ENCODE measurements around the gene TASOR. TPM values are rescaled to one million over a fixed set of nuclear protein-coding genes. Genes with fewer than 3 reads are reported as not detected.

Gene TASOR
- total and polyA plus RNA-seq, 7 donors: 22.2 to 84.9 (median 67.9) TPM

- no peaks in the 10 kb centered on the region for H3K27me3 ChIP-seq
These were observed 15.0 kb downstream of the TASOR start for GRCh38 chr3:56667973-56668579.

DNA sequence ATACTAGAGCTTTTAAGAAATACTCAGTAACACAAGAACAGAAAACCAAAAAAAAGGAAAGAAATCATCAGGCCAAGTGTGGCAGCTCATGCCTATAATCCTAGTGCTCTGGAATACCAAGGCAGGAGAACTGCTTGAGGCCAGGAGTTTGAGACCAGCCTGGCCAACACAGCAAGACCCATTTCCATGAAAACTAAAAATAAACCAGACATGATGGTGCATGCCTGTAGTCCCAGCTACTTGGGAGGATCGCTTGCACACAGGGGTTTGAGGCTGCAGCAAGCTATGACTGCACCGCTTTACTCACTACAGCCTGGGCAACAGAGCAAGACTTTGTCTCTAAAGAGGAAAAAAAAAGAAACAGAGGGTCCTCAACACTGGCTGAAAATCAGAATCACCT is 18.2 kb downstream of the TASOR start:
- Histone ChIP-seq H3K27ac (no peak overlapping the region), H3K36me3 (peaks cover 11 to 99% (median 47%) of the 10 kb centered on the region in 4 donors), H3K4me1 (no peaks in the 10 kb centered on the region), H3K27me3 (no peaks in the 10 kb centered on the region), H3K4me3 (no peak overlapping the region), H3K9me3 (no peaks in the 10 kb centered on the region)
- intact Hi-C loops (cut with DNase I): no loop called here
- 97 to 100% methylated on average over 2 of the region's 2 CpGs for WGBS, 2 donors
- TF ChIP-seq EP300 (IDR thresholded peaks at IDR 0.05) (no peak), POLR2AphosphoS5 (IDR thresholded peaks at IDR 0.05) (no peak), POLR2A (IDR thresholded peaks at IDR 0.05) (no peak), CTCF (IDR thresholded peaks at IDR 0.05) (no peak)
- no peak for DNase-seq

More at GRCh38 chr3:56667973-56668579, 15.0 kb downstream of the TASOR start:
- 81 to 92% methylated on average over 3 of the region's 3 CpGs for WGBS, 2 donors
- no peaks in the 10 kb centered on the region for H3K9me3 ChIP-seq
- peaks cover 11 to 95% (median 31%) of the 10 kb centered on the region in 4 donors for H3K36me3 ChIP-seq
- DNase-seq: no peak
- H3K4me1 ChIP-seq: no peaks in the 10 kb centered on the region
- intact Hi-C loops (cut with DNase I): no loop called here
- no peak overlapping the region for H3K4me3 ChIP-seq
- no peak for TF ChIP-seq POLR2AphosphoS5 (IDR thresholded peaks at IDR 0.05)
- TF ChIP-seq EP300 (IDR thresholded peaks at IDR 0.05): no peak
- no peak for TF ChIP-seq POLR2A (IDR thresholded peaks at IDR 0.05)
- no peak for TF ChIP-seq CTCF (IDR thresholded peaks at IDR 0.05)
- no peak overlapping the region for H3K27ac ChIP-seq

DNA sequence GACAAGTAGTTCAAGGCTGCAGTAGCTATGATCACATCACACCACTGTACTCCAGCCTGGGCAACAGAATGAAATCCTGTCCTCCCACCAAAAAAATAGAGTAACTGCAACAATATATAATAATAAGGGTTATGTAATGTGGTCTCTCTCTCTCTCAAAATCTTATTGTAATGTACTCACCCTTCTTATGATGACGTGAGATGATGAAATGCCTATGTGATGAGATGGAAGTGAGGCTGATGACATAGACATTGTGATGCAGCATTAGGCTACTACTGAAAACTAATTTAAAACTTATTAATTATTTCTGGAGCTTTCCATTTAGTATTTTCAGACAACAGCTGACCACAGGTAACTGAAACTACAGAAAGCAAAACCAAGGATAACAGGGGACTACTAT is 27.4 kb downstream of the TASOR start:
- Histone ChIP-seq H3K4me3 (no peak overlapping the region), H3K4me1 (peaks cover 0 to 7% (median 5%) of the 10 kb centered on the region in 4 donors), H3K9me3 (no peaks in the 10 kb centered on the region), H3K36me3 (peaks cover 0 to 73% (median 29%) of the 10 kb centered on the region in 4 donors), H3K27me3 (no peaks in the 10 kb centered on the region), H3K27ac (no peak overlapping the region)
- no peak for TF ChIP-seq POLR2AphosphoS5 (IDR thresholded peaks at IDR 0.05)
- TF ChIP-seq POLR2A (IDR thresholded peaks at IDR 0.05): no peak
- DNase-seq: no peak
- 93 to 96% methylated on average over 1 of the region's 1 CpG for WGBS, 2 donors
- intact Hi-C loops (cut with DNase I): no loop called here

- TF ChIP-seq EP300 (IDR thresholded peaks at IDR 0.05) (no peak), POLR2A (IDR thresholded peaks at IDR 0.05) (no peak), POLR2AphosphoS5 (IDR thresholded peaks at IDR 0.05) (no peak)
- H3K36me3 ChIP-seq: peaks cover 0 to 60% (median 18%) of the 10 kb centered on the region in 4 donors
These were observed 28.6 kb downstream of the TASOR start for GRCh38 chr3:56654460-56654859.

DNA sequence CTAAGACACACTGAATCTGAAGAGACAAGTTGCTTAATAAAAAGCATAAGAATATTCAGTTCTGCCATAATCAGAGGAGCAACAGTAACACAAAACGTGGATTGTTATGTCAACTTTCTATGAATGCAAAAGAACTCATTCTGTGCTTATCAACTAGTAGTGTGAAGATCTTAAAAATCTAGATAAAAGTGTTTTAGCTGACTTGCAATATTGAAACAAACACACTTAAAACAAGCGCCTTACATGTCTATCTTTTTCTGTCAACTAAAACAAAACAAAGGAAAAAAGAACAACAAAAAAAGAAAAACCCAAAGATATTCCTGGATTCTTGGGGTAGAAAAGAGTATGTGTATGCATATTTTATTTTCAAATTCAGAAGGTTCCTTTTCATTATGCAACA is 37.7 kb downstream of the TASOR start:
- Histone ChIP-seq H3K27ac (no peak overlapping the region), H3K4me3 (no peak overlapping the region), H3K9me3 (no peaks in the 10 kb centered on the region), H3K4me1 (no peaks in the 10 kb centered on the region), H3K36me3 (peaks cover 9 to 77% (median 26%) of the 10 kb centered on the region in 4 donors), H3K27me3 (no peaks in the 10 kb centered on the region)
- DNase-seq: no peak
- 91 to 94% methylated on average over 2 of the region's 2 CpGs for WGBS, 2 donors
- TF ChIP-seq CTCF (IDR thresholded peaks at IDR 0.05): no peak
- TF ChIP-seq EP300 (IDR thresholded peaks at IDR 0.05): no peak
- TF ChIP-seq POLR2AphosphoS5 (IDR thresholded peaks at IDR 0.05): no peak
- no peak for TF ChIP-seq POLR2A (IDR thresholded peaks at IDR 0.05)
- intact Hi-C loops (cut with DNase I): no loop called here

More at GRCh38 chr3:56654460-56654859, 28.6 kb downstream of the TASOR start:
- peaks cover 0 to 7% (median 5%) of the 10 kb centered on the region in 4 donors for H3K4me1 ChIP-seq
- 92% methylated on average over 1 of the region's 1 CpG for WGBS, 2 donors
- H3K9me3 ChIP-seq: no peaks in the 10 kb centered on the region
- intact Hi-C loops (cut with DNase I): no loop called here
- no peak overlapping the region for H3K4me3 ChIP-seq
- no peaks in the 10 kb centered on the region for H3K27me3 ChIP-seq
- no peak overlapping the region for H3K27ac ChIP-seq
- no peak for DNase-seq

All from sigmoid colon (tissue), 7 donors.